ENCODE results near the gene EBF3. TPM values are rescaled to one million over a fixed set of nuclear protein-coding genes. Genes with fewer than 3 reads are reported as not detected.

The EBF3 gene
- total RNA-seq, 2 experiments from 2014 or later = not detected

DNA sequence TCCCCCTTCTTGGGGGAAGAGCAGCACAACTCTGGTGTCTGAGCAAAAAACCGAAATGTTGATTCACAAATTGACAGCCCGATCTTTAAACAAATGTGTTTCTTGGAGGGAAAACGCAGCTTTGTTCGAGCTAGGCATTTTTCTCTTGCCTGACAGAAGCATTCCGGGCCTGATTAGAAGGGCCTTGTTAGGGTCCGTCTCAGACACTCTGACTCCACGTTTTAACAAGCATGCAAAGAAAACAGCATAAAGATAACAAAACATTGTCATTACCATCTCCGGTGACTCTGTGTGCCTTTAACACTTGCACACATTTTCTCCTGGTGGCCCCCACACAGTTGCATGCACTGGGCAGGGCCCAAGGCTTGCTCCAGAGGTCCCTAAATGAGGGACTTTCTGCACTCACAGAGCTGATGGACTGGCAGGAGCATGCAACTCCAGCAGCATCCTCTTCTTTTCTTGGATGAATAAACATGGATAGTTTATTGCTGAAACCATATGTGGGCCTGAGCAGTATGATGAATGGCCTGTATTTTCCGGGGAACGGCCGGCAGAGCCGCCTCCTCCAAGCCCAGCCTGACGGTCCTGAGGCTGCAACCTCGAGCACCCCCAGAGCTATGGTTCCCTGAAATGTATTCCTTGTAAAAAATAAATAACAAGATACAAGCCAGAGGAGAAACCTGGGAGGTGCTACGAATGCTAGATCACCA lies 50.9 kb downstream of the EBF3 start:
- Mint-ChIP-seq H3K36me3 (ENCODE audit: low read depth) (no peaks in the 10 kb centered on the region), H3K27me3 (ENCODE audit: low read depth) (no peaks in the 10 kb centered on the region), H3K9me3 (no peaks in the 10 kb centered on the region), H3K4me3 (no peak overlapping the region), H3K4me1 (ENCODE audit: low read depth) (no peaks in the 10 kb centered on the region), H3K27ac (no peak overlapping the region)
- no peak for DNase-seq
- CTCF ChIA-PET = no interaction called here
- intact Hi-C loops (cut with micrococcal nuclease) = no loop called here

DNA sequence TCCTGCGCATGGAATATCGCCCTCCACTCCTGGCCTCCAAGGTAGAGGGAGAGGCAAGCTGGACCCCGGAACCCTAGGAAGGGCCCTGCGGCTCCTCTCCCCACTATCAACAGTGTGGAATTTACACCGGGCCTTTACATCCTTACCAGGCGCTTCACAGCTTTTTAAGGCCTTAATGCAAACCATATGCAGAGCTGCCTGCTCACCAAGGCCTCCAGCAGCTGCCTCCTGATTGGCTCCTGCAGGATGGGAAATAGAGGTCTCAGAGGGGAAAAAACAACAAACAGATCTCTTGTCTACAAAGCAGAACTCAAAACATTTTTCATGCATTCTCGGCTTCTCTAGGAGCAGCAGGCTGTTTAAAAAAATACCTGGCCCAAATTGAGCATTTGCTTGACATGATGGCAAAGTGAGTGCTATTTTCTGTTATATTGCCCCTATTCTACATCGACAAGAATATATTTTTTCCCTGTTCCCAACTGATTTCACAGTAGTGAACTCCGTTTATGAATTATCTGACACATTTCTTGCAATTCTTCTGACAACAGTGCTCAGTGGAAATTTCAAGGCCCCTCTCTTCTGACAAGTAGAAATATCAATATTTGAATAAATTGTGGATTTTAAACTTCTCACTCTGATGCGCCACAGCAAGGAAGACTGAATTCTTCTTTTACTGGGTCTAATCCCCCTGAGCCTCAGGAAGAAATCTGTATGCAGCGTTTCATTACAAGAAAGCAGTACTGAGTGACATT lies 51.7 kb downstream of the EBF3 start:
- no peaks in the 10 kb centered on the region for H3K4me1 Mint-ChIP-seq (ENCODE audit: low read depth)
- intact Hi-C loops (cut with micrococcal nuclease) = no loop called here
- no peak overlapping the region for H3K4me3 Mint-ChIP-seq
- no peaks in the 10 kb centered on the region for H3K36me3 Mint-ChIP-seq (ENCODE audit: low read depth)
- H3K27ac Mint-ChIP-seq = no peak overlapping the region
- no peaks in the 10 kb centered on the region for H3K9me3 Mint-ChIP-seq
- no peak for DNase-seq
- CTCF ChIA-PET = no interaction called here
- no peaks in the 10 kb centered on the region for H3K27me3 Mint-ChIP-seq (ENCODE audit: low read depth)

DNA sequence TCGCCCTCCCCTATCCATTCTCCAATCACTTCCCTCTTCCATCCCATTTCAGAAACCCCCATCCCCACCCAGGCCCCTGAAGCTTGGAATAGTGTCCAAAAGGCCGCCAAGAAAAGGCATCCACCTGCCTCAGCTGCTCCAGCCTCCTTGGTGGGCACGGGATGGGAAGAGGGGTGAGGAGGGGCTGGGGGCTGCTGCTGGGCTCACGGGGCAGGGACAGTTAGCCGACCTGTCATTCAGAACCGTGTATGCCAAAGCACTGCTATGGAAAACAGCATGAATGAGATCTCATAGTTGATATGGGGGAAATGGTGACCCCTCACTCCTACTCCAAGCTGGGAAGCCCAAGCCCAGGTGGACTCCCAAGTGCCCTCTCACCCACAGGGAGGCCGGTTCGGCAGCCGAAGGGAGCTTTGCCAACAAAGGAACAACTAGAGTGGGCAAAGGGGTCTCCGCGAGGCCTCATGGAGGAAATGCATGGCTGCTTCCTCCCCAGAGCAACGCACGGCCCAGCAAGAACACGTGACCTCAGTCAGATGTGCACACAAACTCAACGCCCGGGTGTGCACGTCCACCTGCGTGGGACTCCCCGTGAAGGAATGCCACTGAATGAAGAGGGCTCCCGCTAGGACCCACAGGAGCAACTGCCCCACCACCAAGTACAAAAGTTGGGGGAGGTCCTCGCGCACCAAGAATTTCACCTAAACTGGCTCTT lies 52.5 kb downstream of the EBF3 start:
- intact Hi-C loops (cut with micrococcal nuclease) = no loop called here
- H3K9me3 Mint-ChIP-seq = no peaks in the 10 kb centered on the region
- no peak overlapping the region for H3K27ac Mint-ChIP-seq
- no peak for DNase-seq
- H3K36me3 Mint-ChIP-seq (ENCODE audit: low read depth) = no peaks in the 10 kb centered on the region
- CTCF ChIA-PET = no interaction called here
- H3K27me3 Mint-ChIP-seq (ENCODE audit: low read depth) = no peaks in the 10 kb centered on the region
- H3K4me3 Mint-ChIP-seq = no peak overlapping the region
- H3K4me1 Mint-ChIP-seq (ENCODE audit: low read depth) = no peaks in the 10 kb centered on the region

DNA sequence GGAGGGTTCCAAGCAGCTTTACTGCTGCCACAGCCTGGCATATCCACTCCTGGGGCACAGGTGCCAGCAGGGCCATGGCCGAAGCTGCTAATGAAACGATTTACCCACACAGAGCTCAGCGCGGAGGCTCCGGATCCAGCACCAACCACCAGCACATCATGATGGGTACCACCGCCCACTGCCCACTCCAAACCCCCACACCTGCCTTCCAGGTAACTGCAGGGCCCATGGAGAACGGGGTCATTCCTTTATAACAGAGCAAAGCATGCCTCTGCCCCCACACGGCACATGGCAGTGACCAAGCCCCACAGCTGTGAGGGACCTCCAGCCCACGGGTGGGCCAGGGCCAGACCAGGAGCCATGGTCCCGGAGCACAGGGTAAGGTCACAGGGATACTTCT lies 53.2 kb downstream of the EBF3 start:
- no peak overlapping the region for H3K27ac Mint-ChIP-seq
- intact Hi-C loops (cut with micrococcal nuclease) = no loop called here
- CTCF ChIA-PET = no interaction called here

DNA sequence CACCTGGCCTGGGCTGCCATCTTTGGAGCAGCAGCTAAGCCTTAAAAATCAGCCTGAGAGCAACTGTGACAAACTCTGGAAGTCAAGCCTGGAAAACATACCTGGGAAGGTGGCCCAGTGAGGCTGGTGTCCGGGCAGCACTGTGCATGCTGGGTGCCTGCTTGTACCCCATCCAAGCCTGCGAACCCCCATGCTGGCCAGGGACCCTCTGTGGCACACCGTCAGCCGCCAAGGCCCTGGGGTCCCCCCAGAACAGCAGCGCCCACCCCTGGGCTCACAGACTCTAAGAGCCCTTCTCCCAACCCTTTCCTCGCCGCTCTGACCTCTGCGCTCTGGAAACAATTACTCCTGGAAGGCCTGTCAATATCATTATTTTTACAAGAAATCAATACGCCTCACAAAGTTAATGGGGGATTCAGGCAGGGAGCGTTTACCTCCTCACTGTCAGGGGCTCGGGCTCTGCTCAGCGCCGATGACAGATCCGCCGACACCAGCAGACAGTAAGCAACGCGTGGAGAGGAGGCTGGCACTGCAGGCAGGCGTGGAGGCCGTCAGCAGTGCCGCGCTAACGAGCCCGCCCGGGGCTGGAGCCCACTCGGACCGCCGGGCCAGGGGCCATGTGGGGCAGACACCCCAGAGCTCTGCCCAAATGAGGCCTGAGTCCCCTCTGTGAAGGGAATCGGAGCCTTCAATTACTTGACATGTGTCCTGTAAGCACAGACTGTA lies 54.4 kb downstream of the EBF3 start:
- H3K27me3 Mint-ChIP-seq (ENCODE audit: low read depth) = no peaks in the 10 kb centered on the region
- no peaks in the 10 kb centered on the region for H3K9me3 Mint-ChIP-seq
- CTCF ChIA-PET = no interaction called here
- DNase-seq = no peak
- intact Hi-C loops (cut with micrococcal nuclease) = no loop called here
- H3K27ac Mint-ChIP-seq = no peak overlapping the region
- no peak overlapping the region for H3K4me3 Mint-ChIP-seq
- H3K36me3 Mint-ChIP-seq (ENCODE audit: low read depth) = no peaks in the 10 kb centered on the region
- H3K4me1 Mint-ChIP-seq (ENCODE audit: low read depth) = no peaks in the 10 kb centered on the region

More for the DNA sequence above, 53.2 kb downstream of the EBF3 start:
- Mint-ChIP-seq H3K4me3 (no peak overlapping the region), H3K4me1 (ENCODE audit: low read depth) (no peaks in the 10 kb centered on the region), H3K9me3 (no peaks in the 10 kb centered on the region), H3K27me3 (ENCODE audit: low read depth) (no peaks in the 10 kb centered on the region), H3K36me3 (ENCODE audit: low read depth) (no peaks in the 10 kb centered on the region)
- no peak for DNase-seq

DNA sequence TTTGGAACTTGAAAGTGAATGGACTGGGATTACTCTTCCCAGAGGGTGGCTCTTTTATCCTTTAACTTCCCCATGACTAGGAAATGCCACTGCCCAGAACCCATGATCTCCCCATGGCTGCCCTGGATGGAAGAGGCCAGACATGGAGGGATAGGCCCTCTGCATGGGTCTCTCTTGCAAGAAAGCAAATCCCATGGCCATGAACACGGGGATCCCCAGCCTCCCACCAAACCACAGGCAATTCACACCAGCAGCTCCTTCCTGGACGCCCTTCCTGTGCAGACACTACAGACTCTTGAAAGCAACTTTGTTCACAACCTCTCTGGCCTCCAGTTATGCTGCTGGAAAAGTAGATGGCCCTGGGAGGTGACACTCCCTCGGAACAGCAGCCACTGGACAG lies 55.0 kb downstream of the EBF3 start:
- Mint-ChIP-seq H3K27ac (no peak overlapping the region), H3K9me3 (no peaks in the 10 kb centered on the region), H3K27me3 (ENCODE audit: low read depth) (no peaks in the 10 kb centered on the region), H3K4me3 (no peak overlapping the region), H3K36me3 (ENCODE audit: low read depth) (no peaks in the 10 kb centered on the region), H3K4me1 (ENCODE audit: low read depth) (no peaks in the 10 kb centered on the region)
- CTCF ChIA-PET = no interaction called here
- no peak for DNase-seq
- intact Hi-C loops (cut with micrococcal nuclease) = no loop called here

DNA sequence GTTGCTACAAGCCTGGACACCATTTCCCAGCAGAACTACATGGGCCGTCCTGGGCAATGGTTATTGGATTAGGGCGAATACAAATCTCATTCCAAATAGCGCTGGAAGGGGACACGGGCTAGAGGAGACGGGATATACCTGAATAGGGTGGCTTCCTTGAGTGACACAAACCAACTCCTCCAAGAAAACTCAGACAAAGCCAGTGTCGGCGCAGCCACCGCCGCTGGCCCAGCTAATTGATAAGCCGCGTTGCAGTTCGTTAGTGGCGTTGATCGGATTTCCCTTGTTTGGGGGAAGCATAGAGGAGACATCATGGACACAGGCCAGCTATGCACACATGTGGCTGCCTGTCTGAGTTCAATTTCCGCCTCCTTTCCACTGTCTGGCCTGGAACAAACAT lies 55.7 kb downstream of the EBF3 start:
- no peaks in the 10 kb centered on the region for H3K4me1 Mint-ChIP-seq (ENCODE audit: low read depth)
- CTCF ChIA-PET = no interaction called here
- no peaks in the 10 kb centered on the region for H3K36me3 Mint-ChIP-seq (ENCODE audit: low read depth)
- H3K27me3 Mint-ChIP-seq (ENCODE audit: low read depth) = no peaks in the 10 kb centered on the region
- no peak overlapping the region for H3K27ac Mint-ChIP-seq
- no peaks in the 10 kb centered on the region for H3K9me3 Mint-ChIP-seq
- H3K4me3 Mint-ChIP-seq = no peak overlapping the region
- DNase-seq = no peak
- intact Hi-C loops (cut with micrococcal nuclease) = no loop called here

DNA sequence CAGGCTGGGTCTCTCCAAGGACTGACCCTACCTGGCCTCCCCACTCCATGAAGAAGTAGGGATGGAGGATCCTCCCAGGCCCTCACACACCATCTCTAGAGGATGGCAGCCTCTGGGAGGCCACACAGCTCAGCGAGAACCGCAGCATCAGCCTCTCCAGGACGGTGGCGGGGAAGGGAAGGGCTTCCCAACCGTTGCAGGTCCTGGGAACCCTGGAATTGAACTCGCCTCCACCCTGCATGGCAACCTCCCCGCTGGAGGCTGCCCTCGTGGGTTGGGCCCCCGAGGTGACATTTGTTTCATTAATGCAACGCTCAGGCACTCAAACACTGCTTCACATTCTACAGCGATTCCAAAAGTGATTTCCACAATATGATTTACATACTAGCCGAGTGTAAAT lies 58.5 kb downstream of the EBF3 start:
- Mint-ChIP-seq H3K36me3 (ENCODE audit: low read depth) (no peaks in the 10 kb centered on the region), H3K27ac (no peak overlapping the region), H3K27me3 (ENCODE audit: low read depth) (no peaks in the 10 kb centered on the region), H3K4me3 (no peak overlapping the region), H3K9me3 (no peaks in the 10 kb centered on the region), H3K4me1 (ENCODE audit: low read depth) (no peaks in the 10 kb centered on the region)
- no peak for DNase-seq
- intact Hi-C loops (cut with micrococcal nuclease) = no loop called here
- CTCF ChIA-PET = no interaction called here

DNA sequence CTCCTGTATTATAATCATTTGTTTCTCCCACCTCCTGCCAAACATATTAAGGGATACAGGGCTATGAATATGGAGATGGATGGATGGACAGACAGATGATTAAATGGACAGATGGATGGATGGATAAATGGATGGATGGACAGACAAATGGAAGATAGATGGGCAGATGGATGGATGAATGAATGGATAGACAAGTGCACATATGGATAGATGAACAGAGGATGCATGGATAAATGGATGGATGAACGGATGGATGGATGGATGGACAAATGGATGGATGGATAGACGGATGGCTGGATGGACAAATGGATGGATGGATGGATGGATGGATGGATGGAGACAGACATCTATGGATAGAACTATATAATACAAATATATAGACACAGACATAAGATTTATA lies 59.8 kb downstream of the EBF3 start:
- Mint-ChIP-seq H3K27ac (no peak overlapping the region), H3K9me3 (no peaks in the 10 kb centered on the region), H3K27me3 (ENCODE audit: low read depth) (peaks cover 5% of the 10 kb centered on the region), H3K4me1 (ENCODE audit: low read depth) (no peaks in the 10 kb centered on the region), H3K36me3 (ENCODE audit: low read depth) (no peaks in the 10 kb centered on the region), H3K4me3 (no peak overlapping the region)
- no peak for DNase-seq
- intact Hi-C loops (cut with micrococcal nuclease) = no loop called here
- CTCF ChIA-PET = no interaction called here

DNA sequence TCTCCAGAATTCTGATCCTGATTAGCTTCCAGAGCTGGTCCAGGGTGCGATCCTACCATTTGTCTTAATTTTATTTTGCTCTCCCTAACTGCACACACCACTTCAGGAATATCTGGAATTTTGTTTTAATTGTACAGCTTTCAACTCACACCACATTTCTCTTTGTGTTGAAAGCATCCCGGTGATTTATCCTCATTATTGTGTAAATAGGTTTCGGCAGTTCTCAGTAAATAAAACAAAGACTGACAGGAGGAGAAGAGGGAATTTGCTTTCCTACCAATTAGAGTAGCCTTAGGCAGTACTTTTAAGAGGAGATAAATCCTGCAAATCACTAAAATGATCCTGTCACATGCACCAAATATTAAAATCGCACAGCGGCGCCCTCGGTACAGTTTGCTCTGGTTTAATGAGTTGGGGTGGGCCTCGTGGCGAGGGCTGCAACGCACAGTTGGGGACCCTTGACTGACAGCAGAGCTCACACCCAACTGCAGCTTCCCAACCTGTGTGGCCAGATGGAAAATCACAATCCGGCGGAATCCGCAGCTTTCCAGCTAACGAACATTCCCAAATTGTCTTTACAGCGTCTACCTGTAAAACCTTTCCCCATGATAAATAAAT lies 62.6 kb downstream of the EBF3 start:
- Mint-ChIP-seq H3K27ac (no peak overlapping the region), H3K9me3 (no peaks in the 10 kb centered on the region), H3K27me3 (ENCODE audit: low read depth) (peaks cover 5% of the 10 kb centered on the region), H3K4me1 (ENCODE audit: low read depth) (no peaks in the 10 kb centered on the region), H3K4me3 (no peak overlapping the region), H3K36me3 (ENCODE audit: low read depth) (no peaks in the 10 kb centered on the region)
- CTCF ChIA-PET = no interaction called here
- DNase-seq = no peak
- intact Hi-C loops (cut with micrococcal nuclease) = no loop called here

DNA sequence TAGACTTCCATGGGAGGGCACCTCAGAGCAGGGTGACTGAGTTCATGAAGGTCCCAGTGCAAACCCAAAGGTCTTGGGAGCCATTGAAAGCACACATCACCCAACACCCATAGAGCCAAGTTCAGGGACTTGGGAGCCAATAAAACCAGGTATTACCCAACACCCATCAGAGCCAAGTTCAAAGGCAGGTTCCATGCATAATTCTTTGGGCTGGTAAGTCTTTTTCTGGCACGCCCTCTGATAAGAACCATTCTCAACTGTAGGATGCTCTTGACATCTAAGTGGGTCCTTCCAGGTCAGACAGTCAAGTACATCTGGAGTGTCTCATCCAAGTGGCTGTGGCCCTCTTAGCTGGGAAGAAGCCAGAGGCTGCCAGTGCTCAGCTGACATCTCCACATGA lies 63.2 kb downstream of the EBF3 start:
- no peaks in the 10 kb centered on the region for H3K4me1 Mint-ChIP-seq (ENCODE audit: low read depth)

More for the DNA sequence above, 63.2 kb downstream of the EBF3 start:
- Mint-ChIP-seq H3K36me3 (ENCODE audit: low read depth) (no peaks in the 10 kb centered on the region), H3K4me3 (no peak overlapping the region), H3K27ac (no peak overlapping the region), H3K27me3 (ENCODE audit: low read depth) (peaks cover 5% of the 10 kb centered on the region), H3K9me3 (no peaks in the 10 kb centered on the region)
- intact Hi-C loops (cut with micrococcal nuclease) = no loop called here
- CTCF ChIA-PET = no interaction called here
- DNase-seq = no peak
